ENCODE measurements around the gene CAMSAP2. TPM values are rescaled to one million over a fixed set of nuclear protein-coding genes. Genes with fewer than 3 reads are reported as not detected.

The CAMSAP2 gene
- total and polyA plus RNA-seq, 2 of the 8 experiments (the other 6 are each of a cell fraction or from before 2014, with no cell fraction given): 4.2 to 27.6 TPM

DNA sequence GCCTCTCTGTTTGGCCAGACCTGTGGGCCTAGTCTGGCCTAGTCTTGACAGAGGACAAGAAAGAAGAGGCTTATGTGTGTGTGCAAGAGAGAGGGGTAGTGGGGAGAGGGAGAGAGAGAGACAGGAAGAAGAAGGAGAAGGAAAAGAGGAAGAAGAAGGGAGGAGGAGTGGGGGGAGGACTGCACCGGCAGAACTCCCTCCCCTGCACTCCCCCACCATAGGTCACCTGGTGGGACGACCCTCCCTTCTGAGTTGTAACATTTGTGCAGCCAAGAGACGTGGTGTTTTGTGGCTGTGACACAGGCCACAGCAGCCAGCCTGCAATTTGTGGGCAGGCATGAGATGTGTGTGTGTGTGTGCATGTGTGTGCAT is 160.3 kb downstream of the CAMSAP2 start:
- H3K14ac ChIP-seq (ENCODE audit: insufficient read length): no peak overlapping the region
- H2AFZ ChIP-seq (ENCODE audit: low read length): no peak overlapping the region
- no peak overlapping the region for H3K18ac ChIP-seq (ENCODE audit: extremely low read depth, low read length)
- no peak overlapping the region for H3K4me2 ChIP-seq (ENCODE audit: insufficient read depth in 1 of 2, low read depth in 2 of 2, low read length in 2 of 2)
- FAIRE-seq (no peak), DNase-seq (ENCODE audit: low read depth in 1 of 2, low spot score in 2 of 2) (no peak)
- H3K27me3 ChIP-seq (replicated peaks in 1 of 4; ENCODE audit: control insufficient read depth in 3 of 4, extremely low read depth in 1 of 4, insufficient read depth in 3 of 4, low read length in 3 of 4): no peaks in the 10 kb centered on the region
- no peaks in the 10 kb centered on the region for H3K23me2 ChIP-seq (ENCODE audit: low read depth, low read length)
- H2AK5ac ChIP-seq (ENCODE audit: low read depth, low read length): no peak overlapping the region
- H3K9ac ChIP-seq (replicated peaks in 1 of 4; ENCODE audit: extremely low read depth in 1 of 4, low read depth in 3 of 4, low read length in 3 of 4): no peak overlapping the region
- no peak overlapping the region for H4K8ac ChIP-seq (ENCODE audit: extremely low read depth, insufficient read depth, low read length)
- H2BK5ac ChIP-seq (ENCODE audit: low read depth, low read length): no peak overlapping the region
- H2BK12ac ChIP-seq (ENCODE audit: low read depth, low read length): no peak overlapping the region
- peaks cover 3 to 38% of the 10 kb centered on the region in 2 experiments for H3K79me2 ChIP-seq (ENCODE audit: control insufficient read depth in 1 of 2, insufficient read depth in 2 of 2, low read length in 2 of 2)
- H3K56ac ChIP-seq (replicated peaks; ENCODE audit: insufficient read length, low read depth, low read length): no peak overlapping the region
- no peaks in the 10 kb centered on the region for H3K9me3 ChIP-seq (ENCODE audit: insufficient read depth in 2 of 2, low read depth in 1 of 2, low read length in 1 of 2)
- peaks cover 7 to 27% (median 20%) of the 10 kb centered on the region in 4 experiments for H3K4me1 ChIP-seq (replicated peaks in 1 of 4; ENCODE audit: control insufficient read depth in 3 of 4, insufficient read depth in 4 of 4, low read length in 3 of 4)
- H4K5ac ChIP-seq (ENCODE audit: insufficient read length, low read depth, low read length): no peak overlapping the region
- H2BK120ac ChIP-seq (replicated peaks; ENCODE audit: low read depth, low read length): no peak overlapping the region
- peaks cover 9 to 19% of the 10 kb centered on the region in 2 experiments for H4K20me1 ChIP-seq (replicated peaks in 1 of 2; ENCODE audit: control insufficient read depth in 1 of 2, insufficient read depth in 2 of 2, low read length in 2 of 2)
- peaks cover 18% of the 10 kb centered on the region for H3K79me1 ChIP-seq (ENCODE audit: low read depth, low read length)
- no peak overlapping the region for H3K4me3 ChIP-seq (ENCODE audit: extremely low read depth in 1 of 4, insufficient read depth in 2 of 4, low read depth in 3 of 4, low read length in 4 of 4)
- no peak overlapping the region for H4K91ac ChIP-seq (replicated peaks; ENCODE audit: insufficient read length, low read length)
- H3K23ac ChIP-seq (ENCODE audit: insufficient read length): no peak overlapping the region
- H3K27ac ChIP-seq (ENCODE audit: low read depth, low read length): no peak overlapping the region
- ChIA-PET POLR2A (ENCODE audit: partially characterized antibody) (interaction anchor here (1.0 to 1.2 kb wide), 2 partner anchors 9 to 17 kb away, joined by 4 to 5 read pairs; no protein-coding TSS in a partner anchor), CTCF (ENCODE audit: partially characterized antibody) (no interaction called here)
- H3K4ac ChIP-seq (replicated peaks; ENCODE audit: insufficient read length, low read depth, low read length): no peak overlapping the region
- H3K36me3 ChIP-seq (ENCODE audit: control insufficient read depth in 2 of 4, insufficient read depth in 4 of 4, low read length in 3 of 4): peaks cover 11 to 49% (median 34%) of the 10 kb centered on the region in 4 experiments; a peak in 7 of 8 replicates
- no peak overlapping the region for H2BK20ac ChIP-seq (ENCODE audit: low read length)
- WGBS, 2 experiments (ENCODE audit: extremely low coverage in 1 of 2, insufficient coverage in 1 of 2, insufficient read length in 1 of 2, insufficient replicate concordance in 2 of 2, low coverage in 1 of 2, low lambda C conversion rate in 2 of 2, missing lambda C conversion rate in 1 of 2): 91% methylated on average over 2 of the region's 3 CpGs; no CpG with 5 or more reads in 1 of the 2 experiments
- no peak overlapping the region for H2BK15ac ChIP-seq (ENCODE audit: low read length)
- TF ChIP-seq HDAC6 (IDR thresholded peaks at IDR 0.05; ENCODE audit: low read depth, low read length) (no peak), TBP (IDR thresholded peaks at IDR 0.05; ENCODE audit: low read depth, low read length) (no peak), RXRA (IDR thresholded peaks at IDR 0.05; ENCODE audit: insufficient read depth, low read depth, low read length) (no peak), SRF (IDR thresholded peaks at IDR 0.05; ENCODE audit: low read depth, low read length) (no peak), EP300 (IDR thresholded peaks at IDR 0.05; ENCODE audit: borderline replicate concordance in 1 of 2, low read depth in 2 of 2, low read length in 2 of 2) (no peak), EGR1 (IDR thresholded peaks at IDR 0.05; ENCODE audit: borderline replicate concordance, low read depth, low read length) (no peak), SIRT6 (IDR thresholded peaks at IDR 0.05; ENCODE audit: low read length) (no peak), RAD21 (IDR thresholded peaks at IDR 0.05 in 1 of 2, conservative IDR thresholded peaks at IDR 0.05 in 1 of 2; ENCODE audit: low read depth in 2 of 2, low read length in 2 of 2) (no peak), ZNF274 (IDR thresholded peaks at IDR 0.05; ENCODE audit: borderline replicate concordance, extremely low read depth, low read length) (no peak), ASH2L (IDR thresholded peaks at IDR 0.05; ENCODE audit: low read length) (no peak), JUN (IDR thresholded peaks at IDR 0.05; ENCODE audit: low read depth, low read length) (no peak), KDM4A (IDR thresholded peaks at IDR 0.05; ENCODE audit: low read depth, low read length, severe bottlenecking) (no peak)
- TF ChIP-seq, protein P1, sequence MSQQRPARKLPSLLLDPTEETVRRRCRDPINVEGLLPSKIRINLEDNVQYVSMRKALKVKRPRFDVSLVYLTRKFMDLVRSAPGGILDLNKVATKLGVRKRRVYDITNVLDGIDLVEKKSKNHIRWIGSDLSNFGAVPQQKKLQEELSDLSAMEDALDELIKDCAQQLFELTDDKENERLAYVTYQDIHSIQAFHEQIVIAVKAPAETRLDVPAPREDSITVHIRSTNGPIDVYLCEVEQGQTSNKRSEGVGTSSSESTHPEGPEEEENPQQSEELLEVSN (IDR thresholded peaks at IDR 0.05): no peak
- TF ChIP-seq, protein P2, sequence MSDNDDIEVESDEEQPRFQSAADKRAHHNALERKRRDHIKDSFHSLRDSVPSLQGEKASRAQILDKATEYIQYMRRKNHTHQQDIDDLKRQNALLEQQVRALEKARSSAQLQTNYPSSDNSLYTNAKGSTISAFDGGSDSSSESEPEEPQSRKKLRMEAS (IDR thresholded peaks at IDR 0.05): no peak
